Loucy (cell line): ENCODE measurements around the gene ABLIM1.

Source experiments
- H2AFZ ChIP-seq: fragments of 200-600 bp; sonication (generic); 2 replicates; pipeline ENCODE4 v1.6.0; 2016; ENCODE audit warnings: antibody characterized with exemption, mild to moderate bottlenecking, low read length, moderate library complexity
- H3F3A ChIP-seq: fragments of 200-600 bp; 2 replicates; pipeline ENCODE4 v1.6.0; 2016; ENCODE audit warnings: antibody characterized with exemption, low read depth, mild to moderate bottlenecking
- H3K27me3 ChIP-seq: fragments of 200-600 bp; sonication (generic); 2 replicates; pipeline ENCODE4 v1.6.1; 2014; ENCODE audit warnings: low read length, mild to moderate bottlenecking; ENCODE audit not compliant: insufficient read depth, poor library complexity, severe bottlenecking
- H3K36me3 ChIP-seq: fragments of 200-600 bp; sonication (generic); 2 replicates; pipeline ENCODE4 v1.6.1; 2016; ENCODE audit warnings: low read length; ENCODE audit not compliant: insufficient read depth
- H3K4me1 ChIP-seq: fragments of 200-600 bp; sonication (generic); 2 replicates; pipeline ENCODE4 v1.5.1; 2014; ENCODE audit warnings: low read length, mild to moderate bottlenecking; ENCODE audit not compliant: insufficient read depth, poor library complexity, severe bottlenecking
- H3K4me2 ChIP-seq: fragments of 200-600 bp; sonication (generic); 2 replicates; pipeline ENCODE4 v1.6.0; 2014; ENCODE audit warnings: antibody characterized with exemption, low read length, low read depth, mild to moderate bottlenecking; ENCODE audit not compliant: poor library complexity, severe bottlenecking
- H3K4me3 ChIP-seq: fragments of 200-600 bp; sonication (generic); 2 replicates; pipeline ENCODE4 v1.5.1; 2014; ENCODE audit warnings: low read length, mild to moderate bottlenecking, mixed read lengths; ENCODE audit not compliant: poor library complexity, severe bottlenecking
- H3K79me2 ChIP-seq: fragments of 200-600 bp; sonication (generic); 2 replicates; pipeline ENCODE4 v1.6.1; 2014; ENCODE audit warnings: low read length; ENCODE audit not compliant: insufficient read depth
- H3K9ac ChIP-seq: fragments of 200-600 bp; sonication (generic); 2 replicates; pipeline ENCODE4 v1.6.0; 2014; ENCODE audit warnings: mild to moderate bottlenecking, low read depth, low read length, moderate library complexity; ENCODE audit not compliant: poor library complexity, severe bottlenecking
- H3K9me2 ChIP-seq: fragments of 200-600 bp; sonication (generic); replicated peaks from 2 replicates; pipeline ENCODE4 v1.6.1; 2016; ENCODE audit warnings: low read depth, low read length, mixed read lengths
- H3K9me3 ChIP-seq: fragments of 200-600 bp; sonication (generic); 2 replicates; pipeline ENCODE4 v1.6.1; 2014; ENCODE audit warnings: mild to moderate bottlenecking, antibody characterized with exemption, low read length, low read depth; ENCODE audit not compliant: insufficient read depth
- H4K20me1 ChIP-seq: fragments of 200-600 bp; sonication (generic); 2 replicates; pipeline ENCODE4 v1.6.0; 2014; ENCODE audit warnings: antibody characterized with exemption, low read length, mild to moderate bottlenecking; ENCODE audit not compliant: insufficient read depth, poor library complexity, severe bottlenecking
- EZH2phosphoT487 ChIP-seq: fragments of 200-600 bp; IDR thresholded peaks from 2 replicates; pipeline ENCODE4 v1.6.1; 2018; ENCODE audit warnings: antibody characterized with exemption, mild to moderate bottlenecking, moderate library complexity, borderline replicate concordance
- TF ChIP-seq, protein P1 (sequence below): fragments of 200-600 bp; sonication (generic); conservative IDR thresholded peaks from 2 replicates; pipeline ENCODE4 v1.5.1; 2014; ENCODE audit warnings: mild to moderate bottlenecking, antibody characterized with exemption, low read length

The ABLIM1 gene

DNA sequence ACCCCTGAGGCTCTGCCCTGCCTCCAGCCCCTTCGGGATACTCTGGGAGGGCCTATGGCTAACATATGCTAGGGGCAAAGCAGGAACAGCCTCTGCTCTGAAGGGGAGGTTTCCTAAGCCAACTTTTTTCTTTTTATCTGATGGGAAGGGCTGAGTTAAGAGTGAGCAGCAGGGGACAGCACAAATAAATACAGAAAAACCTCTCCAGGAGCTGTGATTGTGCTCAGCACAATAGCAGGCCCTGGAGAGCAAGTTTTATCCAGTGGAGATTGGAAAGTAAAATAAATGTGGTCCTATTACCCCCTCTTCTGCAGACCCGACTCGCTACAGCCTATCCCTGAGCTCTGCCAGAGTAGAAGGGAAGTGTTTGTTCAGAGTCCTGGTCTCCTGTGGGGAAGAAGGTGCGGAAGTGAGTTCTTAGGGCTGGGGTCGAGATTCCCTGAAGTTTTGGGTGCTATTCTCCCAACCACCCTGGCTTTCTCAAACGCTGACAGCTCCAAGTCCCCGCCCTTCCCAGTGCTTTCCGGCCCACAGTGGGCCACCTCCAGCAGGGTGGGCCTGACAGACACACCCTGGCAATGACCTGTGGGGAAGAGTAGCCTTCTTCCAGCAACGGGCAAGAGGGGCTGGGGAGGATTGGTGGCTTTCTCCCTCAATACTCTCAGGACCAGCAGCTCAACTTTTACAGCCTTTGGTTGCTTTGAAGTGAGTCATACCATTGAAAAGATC lies 230.8 kb downstream of the ABLIM1 start:
- H3K4me2 ChIP-seq, result no peak overlapping the region
- H3K4me1 ChIP-seq, result no peaks in the 10 kb centered on the region
- H3F3A ChIP-seq, result no peaks in the 10 kb centered on the region; the same call in 1 of the 2 replicates
- H3K27me3 ChIP-seq, result no peaks in the 10 kb centered on the region
- H3K4me3 ChIP-seq, result no peak overlapping the region
- H3K36me3 ChIP-seq, result peaks cover 8% of the 10 kb centered on the region; the same call in 1 of the 2 replicates
- H3K79me2 ChIP-seq, result no peaks in the 10 kb centered on the region
- no peaks in the 10 kb centered on the region for H3K9me3 ChIP-seq
- no peak for TF ChIP-seq EZH2phosphoT487
- TF ChIP-seq, protein P1, sequence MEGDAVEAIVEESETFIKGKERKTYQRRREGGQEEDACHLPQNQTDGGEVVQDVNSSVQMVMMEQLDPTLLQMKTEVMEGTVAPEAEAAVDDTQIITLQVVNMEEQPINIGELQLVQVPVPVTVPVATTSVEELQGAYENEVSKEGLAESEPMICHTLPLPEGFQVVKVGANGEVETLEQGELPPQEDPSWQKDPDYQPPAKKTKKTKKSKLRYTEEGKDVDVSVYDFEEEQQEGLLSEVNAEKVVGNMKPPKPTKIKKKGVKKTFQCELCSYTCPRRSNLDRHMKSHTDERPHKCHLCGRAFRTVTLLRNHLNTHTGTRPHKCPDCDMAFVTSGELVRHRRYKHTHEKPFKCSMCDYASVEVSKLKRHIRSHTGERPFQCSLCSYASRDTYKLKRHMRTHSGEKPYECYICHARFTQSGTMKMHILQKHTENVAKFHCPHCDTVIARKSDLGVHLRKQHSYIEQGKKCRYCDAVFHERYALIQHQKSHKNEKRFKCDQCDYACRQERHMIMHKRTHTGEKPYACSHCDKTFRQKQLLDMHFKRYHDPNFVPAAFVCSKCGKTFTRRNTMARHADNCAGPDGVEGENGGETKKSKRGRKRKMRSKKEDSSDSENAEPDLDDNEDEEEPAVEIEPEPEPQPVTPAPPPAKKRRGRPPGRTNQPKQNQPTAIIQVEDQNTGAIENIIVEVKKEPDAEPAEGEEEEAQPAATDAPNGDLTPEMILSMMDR, result no peak
- no peaks in the 10 kb centered on the region for H3K9me2 ChIP-seq
- H2AFZ ChIP-seq, result no peak overlapping the region
- no peak overlapping the region for H3K9ac ChIP-seq
- no peaks in the 10 kb centered on the region for H4K20me1 ChIP-seq

DNA sequence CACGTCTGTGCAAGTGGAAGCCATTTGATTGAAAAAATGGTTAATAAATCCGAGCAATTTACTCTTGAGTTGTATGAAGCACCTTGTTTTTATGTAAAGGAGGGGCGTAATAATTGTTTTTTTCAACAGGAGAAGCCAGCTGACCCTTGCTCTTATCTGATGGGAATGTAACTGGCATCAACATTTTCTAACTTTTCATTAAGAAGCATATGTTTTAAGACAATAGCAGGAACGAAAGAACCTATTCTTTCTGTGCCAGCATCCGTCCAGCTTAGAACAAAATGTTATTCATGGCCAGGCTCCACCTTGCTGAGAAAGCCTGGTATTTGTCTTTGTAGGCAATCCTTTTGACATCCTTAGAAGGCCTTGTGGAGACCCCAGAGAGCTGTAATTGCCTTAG lies 231.6 kb downstream of the ABLIM1 start:
- Histone ChIP-seq H3K4me3 (no peak overlapping the region), H2AFZ (no peak overlapping the region), H3K27me3 (no peaks in the 10 kb centered on the region), H3F3A (no peaks in the 10 kb centered on the region), H3K79me2 (no peaks in the 10 kb centered on the region), H3K4me2 (no peak overlapping the region), H3K9ac (no peak overlapping the region), H3K4me1 (no peaks in the 10 kb centered on the region), H3K9me3 (no peaks in the 10 kb centered on the region), H3K36me3 (peaks cover 3% of the 10 kb centered on the region; the same call in 1 of the 2 replicates), H3K9me2 (no peaks in the 10 kb centered on the region), H4K20me1 (no peaks in the 10 kb centered on the region)
- TF ChIP-seq EZH2phosphoT487, result no peak
- TF ChIP-seq, protein P1, result no peak

DNA sequence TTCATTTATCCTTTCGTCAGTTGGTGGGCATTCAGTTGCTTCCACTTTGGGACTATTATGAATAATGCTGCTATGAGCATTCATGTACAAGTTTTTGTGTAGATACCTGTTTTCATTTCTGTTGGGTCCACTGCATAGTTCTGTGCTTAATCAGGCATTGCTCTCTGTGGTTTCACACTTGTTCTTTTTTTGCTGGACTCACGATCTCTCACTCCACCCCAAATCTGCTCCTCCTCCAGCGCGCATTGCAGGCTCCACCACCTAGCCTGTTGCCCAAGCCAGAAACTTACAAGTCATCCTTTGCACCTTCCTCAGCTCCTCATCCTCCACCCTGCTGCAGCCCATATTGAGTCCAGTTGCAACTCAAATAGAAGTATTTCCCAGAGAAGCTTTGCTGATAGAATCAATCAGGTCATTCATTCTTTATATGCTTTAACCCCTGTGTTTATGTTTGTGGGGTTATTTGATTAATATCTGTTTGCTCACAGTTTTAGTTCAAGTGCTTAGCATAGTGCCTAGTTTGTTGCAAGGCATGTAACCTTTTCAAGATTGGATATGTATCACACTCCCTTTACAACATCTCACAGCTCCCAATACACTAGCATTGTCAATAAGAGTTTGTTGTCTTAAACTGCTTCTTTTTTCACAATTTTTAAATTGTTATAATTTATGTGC lies 237.1 kb downstream of the ABLIM1 start:
- Histone ChIP-seq H4K20me1 (no peaks in the 10 kb centered on the region), H3K79me2 (no peaks in the 10 kb centered on the region), H3K4me1 (no peaks in the 10 kb centered on the region), H2AFZ (no peak overlapping the region), H3K9me3 (no peaks in the 10 kb centered on the region), H3K9ac (no peak overlapping the region), H3K4me2 (no peak overlapping the region), H3K36me3 (no peaks in the 10 kb centered on the region), H3K9me2 (no peaks in the 10 kb centered on the region), H3K4me3 (no peak overlapping the region), H3F3A (no peaks in the 10 kb centered on the region), H3K27me3 (no peaks in the 10 kb centered on the region)
- no peak for TF ChIP-seq EZH2phosphoT487
- TF ChIP-seq, protein P1, result no peak
